HG03354 (cell line): ENCODE measurements around the gene ANO2.
"Not testable (repeated sequence)": the region's sequence is repeated elsewhere in the genome, so short reads cannot be mapped to it uniquely, and the experiment has no call there.

ENCODE experiments used
- ATAC-seq: cut with Tn5 transposase; IDR thresholded peaks from one replicate; pipeline ENCODE4 v1.9.1; 2021; ENCODE audit warnings: mild to moderate bottlenecking; ENCODE audit not compliant: unreplicated experiment, poor library complexity, severe bottlenecking

ANO2 gene

DNA sequence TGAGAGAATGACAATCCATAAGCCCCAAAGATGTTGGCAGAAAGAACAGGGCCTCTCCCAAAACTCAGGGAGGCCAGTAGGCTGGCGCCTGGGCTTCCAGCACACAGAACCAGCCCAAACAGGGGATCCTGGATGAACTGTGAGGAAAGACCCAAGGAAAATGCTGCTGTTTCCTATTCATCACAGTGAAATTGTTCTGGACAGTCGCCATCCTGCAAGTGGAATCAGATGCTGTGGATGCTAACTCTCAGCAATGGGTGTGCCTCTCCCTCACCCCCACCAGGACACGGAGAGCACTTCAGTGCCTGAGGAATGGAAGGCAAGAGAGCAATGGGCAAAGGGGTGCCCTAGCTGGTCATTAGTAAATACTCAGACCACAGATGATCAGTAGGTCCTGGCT is 80.8 kb downstream of the ANO2 start:
- ATAC-seq = no peak

DNA sequence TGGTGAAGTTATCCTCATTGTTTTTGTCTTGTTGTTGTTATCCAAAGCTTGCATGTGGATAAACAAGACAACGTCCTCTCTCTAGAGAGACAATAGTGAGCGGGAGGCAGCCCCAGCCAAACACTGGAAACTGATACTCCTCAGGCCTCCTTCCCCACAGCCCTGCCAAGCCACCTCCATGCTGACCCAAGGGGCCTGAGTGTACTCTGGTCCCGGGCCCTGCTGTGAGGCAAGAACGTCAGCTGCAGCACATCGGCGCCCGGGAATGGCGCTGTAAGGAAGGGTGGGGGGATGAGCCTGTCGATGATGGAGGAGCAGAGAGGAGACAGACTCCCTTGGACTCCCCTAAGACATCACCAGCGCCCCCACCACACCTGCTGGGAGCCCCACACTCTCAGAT is 83.6 kb downstream of the ANO2 start:
- ATAC-seq = no peak

DNA sequence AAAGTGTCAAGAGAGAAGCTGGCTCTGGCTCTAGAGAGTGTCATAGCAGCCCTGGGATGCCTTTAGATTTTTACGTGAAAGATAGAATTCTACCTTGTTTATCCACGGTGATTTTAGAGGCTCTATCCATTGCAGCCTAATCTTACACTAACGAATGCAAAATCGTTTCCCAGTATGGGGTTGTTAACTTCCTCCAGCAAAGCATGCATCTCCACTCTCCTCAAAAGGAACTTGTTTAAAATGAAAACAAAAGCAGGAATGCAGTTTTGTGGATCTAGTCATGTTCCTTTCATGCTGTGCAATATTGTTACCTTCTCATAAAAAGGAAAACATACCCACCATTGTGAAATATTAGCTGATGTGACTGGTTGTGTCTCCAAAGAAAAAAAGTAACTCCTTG is 88.4 kb downstream of the ANO2 start:
- no peak for ATAC-seq

DNA sequence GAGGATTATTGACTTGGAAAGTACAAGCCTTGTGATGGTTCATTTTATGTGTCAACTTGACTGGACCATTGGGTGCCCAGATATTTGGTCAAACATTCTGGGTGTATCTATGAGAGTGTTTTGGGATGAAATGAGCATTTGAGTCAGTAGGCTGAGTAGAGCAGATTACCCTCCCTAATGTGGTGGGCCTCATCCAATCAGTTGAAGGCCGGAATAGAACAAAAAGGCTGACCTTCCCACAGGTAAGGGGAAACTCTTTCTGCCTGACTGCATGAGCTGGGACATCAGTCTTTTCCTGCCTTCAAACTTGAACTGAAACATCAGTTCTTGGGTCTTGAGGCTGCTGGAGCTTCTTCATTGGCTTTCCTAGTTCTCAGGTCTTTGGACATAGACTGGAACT is 98.1 kb downstream of the ANO2 start:
- ATAC-seq = no peak

DNA sequence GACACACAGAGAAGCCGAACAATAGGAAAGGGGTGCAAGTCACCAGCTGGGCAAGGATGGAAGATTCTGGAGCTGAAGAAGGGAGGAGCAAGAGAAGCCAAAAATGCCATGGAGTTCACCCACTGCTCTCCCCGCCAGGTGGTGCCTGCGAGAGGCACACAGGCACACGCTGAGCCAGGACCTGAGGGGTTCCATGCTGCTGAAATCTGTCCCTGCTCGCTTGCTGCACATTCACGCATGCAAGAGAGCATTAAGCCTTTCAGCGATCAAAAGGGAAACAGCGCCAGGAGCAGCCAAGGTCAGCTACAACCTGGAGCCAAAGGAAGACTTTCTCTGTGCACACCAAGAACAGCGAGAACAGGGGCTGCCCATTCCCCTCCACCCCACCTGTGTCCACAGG is 104.1 kb downstream of the ANO2 start:
- ATAC-seq = no peak

DNA sequence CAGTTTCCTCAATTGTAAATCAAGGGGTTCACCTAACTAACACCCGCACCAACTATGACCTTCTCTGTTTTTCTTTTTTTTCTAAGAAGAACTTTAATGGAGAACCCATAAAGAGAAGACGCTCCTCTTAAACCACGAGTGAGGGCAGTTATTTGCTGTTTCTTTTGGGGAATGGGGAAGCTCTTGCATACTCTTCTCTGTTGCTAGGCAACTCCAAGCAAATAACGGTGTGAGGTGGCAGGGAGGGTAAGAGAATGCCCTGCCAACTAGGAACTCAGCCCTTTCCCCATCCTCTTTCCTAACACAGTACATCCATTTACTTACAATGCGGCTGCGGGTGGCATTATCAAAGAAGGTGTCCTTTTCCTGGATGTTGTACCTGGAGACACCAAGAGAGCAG is 114.9 kb downstream of the ANO2 start:
- ATAC-seq = no peak

DNA sequence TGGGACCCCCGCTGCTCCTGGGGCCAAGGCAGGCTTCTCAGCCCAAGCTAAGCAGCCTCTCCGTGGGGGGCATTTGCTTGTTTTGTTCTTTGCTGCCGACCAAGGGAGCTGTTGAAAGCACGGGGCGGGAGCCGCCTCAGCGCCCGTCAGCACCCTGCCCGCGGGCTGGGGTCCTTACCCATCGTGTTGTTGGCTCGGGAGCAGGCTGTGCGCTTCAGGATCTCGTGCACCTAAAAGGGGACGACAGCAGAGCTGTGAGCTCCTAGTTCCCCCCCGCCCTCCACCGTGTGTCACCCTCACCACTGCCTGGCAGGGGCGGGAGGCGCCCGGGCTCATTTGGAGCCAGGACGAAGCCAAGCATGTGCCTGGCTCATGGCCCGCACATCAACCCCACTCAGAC is 117.5 kb downstream of the ANO2 start:
- ATAC-seq = no peak

DNA sequence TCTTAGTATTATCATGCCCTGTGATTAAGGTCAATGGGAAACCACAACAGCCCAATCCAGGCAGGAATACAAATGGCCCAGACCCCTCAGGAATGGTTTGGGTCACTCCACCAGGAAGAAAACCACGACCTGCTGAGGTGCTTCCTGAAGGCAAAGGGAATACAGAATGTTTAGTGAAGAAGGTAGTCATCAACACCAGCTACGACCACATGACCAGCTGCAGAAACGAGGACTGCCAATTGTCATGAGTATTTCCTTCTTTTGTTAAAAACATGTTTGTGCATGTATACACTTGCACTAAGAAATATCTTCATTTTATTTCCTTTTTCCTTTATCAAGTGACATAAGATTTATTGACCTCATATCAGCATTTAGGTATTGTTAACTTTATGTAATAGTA is 119.3 kb downstream of the ANO2 start:
- ATAC-seq = not testable (repeated sequence)

DNA sequence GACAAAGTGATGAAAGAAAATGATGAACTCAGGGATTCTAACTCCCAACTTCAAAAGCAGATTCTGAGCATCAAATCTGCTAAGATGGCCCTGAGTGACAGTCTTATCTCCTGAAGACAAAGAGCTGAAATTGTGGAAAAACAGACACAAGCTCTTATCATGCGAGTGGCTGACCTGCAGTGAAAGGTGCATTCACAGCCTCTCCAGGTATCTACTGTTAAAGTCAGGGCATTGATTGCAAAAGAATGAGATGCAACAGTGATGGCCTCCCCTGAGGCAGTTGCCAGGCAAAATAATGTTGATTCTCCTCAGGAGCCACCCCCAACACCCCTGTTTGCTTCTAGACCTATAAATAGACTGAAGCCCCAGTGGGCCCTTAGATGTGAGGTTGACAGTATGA is 126.2 kb downstream of the ANO2 start:
- not testable (repeated sequence) for ATAC-seq

DNA sequence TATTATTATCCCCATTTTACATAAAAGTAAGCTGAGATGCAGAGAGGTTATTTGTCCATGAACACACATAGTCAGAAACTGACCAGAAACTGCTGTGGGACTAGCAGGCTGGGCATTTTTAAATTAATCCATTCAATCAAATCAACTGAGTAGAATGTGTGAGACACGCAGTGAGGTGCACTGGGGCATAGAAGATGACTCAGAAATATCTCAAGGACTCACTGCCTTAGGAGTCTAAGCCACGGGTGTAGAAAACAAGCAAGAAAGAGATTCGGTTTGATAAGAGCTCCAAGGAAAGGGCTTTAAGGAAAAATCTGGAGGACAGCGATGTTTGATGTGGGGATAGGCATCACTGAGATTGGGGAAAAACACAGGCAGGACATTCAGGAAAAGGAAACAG is 127.8 kb downstream of the ANO2 start:
- ATAC-seq = no peak

DNA sequence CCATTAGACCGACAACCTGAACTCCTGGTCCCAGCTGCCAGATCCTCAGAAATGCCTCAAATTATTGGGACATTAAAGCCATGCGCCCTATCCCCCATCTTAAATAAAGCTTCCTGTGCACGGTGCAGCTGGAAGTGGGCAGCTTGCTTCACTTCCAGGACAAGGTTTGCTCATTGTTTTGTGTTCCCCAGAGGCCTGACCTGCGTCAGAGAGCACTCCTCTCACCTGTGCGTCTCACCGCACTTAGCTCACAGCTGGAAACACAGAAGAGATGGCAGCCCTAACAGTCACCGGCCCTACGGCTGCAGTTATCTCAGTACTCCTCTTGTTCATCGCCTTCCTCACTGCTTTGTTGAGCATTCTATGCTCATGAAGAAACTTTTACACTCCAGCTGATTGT is 135.5 kb downstream of the ANO2 start:
- ATAC-seq = no peak

DNA sequence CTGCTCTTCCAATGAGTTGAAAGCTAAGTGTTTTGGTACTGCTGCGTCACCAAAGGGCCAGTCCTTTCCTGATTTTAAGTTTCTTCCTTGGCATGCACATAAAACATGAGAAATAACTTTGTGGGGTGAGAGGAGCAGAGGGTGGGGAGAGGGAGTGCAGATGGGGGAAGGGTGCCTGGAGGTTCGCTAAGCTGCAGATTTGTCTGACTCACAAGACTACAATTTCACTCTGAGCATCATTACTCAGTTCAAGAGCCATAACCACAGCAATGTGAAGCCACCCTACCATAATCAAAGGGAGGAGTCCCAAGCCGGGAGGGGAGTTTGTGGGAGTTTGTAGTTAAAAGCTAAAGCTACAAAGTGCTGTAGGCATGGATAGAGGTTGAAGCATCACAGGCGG is 136.1 kb downstream of the ANO2 start:
- no peak for ATAC-seq

DNA sequence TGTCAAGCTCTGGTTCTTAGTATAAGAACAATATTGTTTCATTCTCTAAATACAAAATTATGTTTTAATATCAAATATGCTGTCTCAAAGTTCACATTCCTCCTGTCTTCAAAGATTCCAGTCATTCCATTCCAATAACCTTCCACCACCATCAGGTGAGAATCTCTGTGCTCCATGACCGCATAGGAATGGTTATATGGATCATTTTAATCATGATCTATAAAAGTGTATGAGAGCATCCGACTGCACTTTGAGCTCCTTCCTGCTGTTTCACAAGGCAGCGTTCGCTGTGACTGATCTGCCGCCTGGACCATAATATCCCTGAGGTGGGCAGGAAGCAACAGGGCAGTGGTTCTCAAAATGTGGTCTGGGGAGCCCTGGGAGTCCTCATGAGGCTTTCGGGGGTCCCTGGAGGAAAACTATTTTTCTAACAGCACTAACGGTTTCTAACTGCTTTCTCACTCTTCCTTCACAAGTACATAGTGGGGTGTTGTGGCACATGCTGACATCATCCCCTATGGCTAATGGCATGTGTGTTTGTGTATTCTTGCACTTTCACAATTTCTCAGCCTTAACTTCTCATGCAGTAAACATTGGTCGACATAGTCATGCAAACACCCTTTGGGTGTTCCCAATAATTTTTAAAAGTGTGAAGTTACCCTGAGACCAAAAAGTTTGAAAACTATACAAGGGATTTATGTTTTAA is 137.4 kb downstream of the ANO2 start:
- no peak for ATAC-seq

DNA sequence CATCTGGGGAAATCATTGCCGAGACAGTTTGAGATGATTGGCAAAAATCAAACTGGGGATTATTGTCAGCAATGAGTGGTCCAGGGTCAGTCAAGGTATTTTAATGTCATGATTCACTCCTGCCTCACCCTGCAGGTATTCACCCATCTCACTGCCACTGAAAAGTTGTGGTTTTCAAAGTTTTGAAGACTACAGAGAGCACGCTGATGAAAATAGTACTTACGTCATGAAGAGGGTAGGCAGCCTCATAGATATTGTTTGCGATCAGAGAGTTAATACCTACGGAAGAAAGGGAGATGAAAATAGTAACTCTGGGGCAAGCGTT is 138.0 kb downstream of the ANO2 start:
- ATAC-seq = no peak

DNA sequence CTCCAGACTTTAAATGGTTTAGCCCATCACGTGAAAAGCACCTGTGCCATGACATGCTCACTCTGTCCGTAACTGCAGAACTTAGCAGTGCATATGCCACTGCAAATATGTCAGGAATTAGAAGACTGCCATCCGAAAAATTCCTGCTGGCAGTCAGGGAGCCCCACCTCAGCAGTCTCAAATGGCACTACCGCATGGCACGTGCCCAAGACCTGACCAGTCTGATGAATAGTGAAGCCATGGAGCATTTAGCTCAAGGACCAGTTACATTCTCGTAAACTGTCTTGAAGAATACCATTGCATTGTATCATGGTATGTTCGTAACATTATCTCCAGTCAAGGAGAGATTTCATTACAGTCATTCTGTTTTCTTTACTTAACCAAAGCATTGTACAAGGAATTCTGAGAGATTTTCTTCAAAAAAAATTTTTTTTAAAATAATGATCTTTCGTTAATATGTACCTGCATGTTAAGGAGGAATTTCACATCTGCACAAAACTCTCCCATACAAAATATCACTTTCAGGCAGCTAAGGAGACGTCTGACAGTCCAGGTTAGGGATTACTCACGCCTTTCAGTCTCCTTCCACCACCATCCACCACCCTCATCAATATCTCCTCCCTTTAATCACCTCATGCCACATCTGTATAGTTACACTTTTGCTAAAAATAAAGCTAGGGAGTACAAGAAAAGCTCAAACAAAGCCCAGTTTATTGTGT is 138.5 kb downstream of the ANO2 start:
- ATAC-seq = no peak

DNA sequence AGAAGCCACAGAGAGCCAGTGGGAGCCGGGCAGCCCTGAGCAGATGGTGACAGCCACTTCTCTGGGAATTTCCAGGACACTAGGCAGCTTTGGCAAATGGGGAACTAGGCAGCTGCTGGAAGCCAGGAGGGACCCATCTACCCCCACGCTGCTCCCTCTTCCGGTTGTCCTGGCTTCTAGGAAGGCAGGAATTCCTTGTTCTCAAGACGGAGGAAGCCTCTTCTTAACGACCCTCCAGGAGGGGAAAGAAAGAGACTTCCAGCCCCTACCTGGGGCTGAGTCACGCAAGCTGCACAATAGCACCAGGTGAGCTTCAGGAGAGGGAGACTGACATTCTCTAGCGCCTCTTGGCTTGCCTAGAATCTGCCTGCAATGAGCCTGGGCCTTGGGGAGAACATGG is 141.5 kb downstream of the ANO2 start:
- ATAC-seq = no peak

DNA sequence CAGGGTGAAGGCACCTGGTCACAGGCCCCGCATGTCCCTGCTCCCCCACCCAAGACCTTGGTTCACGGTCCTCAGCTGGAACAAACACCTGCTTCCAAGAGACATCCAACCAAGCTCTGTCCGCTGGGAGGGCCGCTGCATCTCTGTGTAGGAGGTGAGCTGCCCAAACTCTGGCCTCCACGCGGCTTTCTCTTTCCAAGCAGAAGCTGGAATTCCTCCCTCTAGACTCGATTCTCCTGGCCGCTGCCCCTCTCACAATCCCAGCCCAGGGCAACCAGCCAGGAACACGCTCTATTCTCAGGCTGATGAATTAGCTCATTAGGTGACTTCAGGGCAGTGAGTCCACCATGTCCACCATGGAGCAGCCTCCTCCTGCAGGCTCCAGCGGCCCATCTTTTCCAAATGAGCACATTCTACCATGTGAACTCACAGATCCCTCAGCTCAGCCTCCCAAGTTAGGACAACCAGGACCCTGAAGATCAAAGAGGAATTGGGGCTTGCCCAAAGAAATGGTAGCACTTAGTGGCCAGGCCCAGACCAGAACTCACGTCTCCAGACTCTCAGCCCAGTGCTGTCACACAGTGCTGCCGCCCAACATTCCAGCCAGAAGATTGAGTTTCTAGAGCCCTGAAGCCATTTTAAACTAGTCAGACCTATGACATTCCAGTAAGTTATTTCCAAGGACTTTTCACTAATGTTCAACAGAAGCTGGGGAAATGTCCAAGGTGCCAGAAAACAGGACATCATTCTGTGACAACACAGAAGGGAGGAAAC is 146.6 kb downstream of the ANO2 start:
- ATAC-seq = no peak

DNA sequence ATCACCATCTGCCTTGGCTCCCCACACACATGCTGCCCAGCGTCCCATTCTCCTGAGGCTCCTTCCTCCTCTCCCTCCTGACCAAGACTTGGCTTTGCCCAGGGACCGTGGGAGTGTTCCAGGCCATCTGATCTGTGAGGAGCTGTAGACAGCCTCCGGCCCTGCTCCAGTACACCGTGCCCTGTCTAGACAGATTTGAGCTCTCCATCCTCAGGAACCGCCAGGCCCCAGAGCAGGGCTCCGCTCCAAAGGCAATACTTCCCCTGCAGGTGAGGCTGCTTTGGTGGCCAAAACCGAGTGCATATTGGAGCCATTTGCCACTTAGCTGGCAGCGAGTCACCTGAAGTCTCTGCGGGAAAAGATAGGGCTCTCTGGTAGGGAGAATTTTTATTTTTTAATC is 147.4 kb downstream of the ANO2 start:
- ATAC-seq = no peak

DNA sequence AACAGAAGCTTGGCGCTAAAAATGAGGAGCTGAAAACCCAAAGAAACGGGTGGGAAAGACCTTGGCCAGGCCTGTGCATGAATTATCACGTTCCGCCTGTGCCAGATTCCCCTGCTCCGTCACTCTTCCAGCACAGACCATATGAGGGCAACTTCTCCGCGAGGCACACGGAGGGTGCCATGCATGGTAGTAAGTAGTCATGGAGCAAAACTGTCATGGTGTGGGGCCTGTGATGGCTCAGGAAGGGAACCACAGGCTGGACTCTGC is 148.2 kb downstream of the ANO2 start:
- no peak for ATAC-seq

DNA sequence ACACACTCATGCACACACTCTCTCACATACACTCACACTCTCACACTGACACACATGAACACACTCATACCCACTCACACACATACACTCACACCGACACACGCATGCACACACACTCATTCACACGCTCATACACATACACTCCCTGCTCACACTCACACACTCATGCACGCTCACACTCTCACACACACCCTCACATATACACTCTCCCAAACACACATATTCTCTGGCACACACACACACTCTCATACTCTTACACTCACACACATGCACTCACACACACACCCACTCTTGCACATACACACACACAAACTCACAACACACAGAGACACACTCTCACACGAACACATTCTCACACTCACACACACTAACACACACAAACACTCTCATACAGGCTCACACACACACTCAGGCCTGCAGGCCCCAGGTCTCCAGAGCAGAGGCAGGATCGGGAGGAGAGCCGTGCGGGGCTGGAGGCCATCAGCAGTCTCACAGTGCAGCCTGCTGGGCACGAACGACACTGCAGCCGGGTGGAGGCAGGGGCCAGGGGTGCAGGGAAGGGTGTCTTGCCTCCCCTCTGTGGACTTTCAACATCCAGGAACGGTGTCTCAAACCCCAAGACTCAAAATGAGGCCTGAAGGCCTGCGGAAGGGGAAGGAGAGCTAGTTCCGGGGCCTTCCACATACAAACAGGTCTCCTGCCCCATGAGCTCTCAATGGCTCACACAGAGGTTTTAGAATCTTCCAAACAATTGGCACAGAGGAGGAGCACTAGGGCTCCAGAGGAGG is 148.7 kb downstream of the ANO2 start:
- no peak for ATAC-seq

DNA sequence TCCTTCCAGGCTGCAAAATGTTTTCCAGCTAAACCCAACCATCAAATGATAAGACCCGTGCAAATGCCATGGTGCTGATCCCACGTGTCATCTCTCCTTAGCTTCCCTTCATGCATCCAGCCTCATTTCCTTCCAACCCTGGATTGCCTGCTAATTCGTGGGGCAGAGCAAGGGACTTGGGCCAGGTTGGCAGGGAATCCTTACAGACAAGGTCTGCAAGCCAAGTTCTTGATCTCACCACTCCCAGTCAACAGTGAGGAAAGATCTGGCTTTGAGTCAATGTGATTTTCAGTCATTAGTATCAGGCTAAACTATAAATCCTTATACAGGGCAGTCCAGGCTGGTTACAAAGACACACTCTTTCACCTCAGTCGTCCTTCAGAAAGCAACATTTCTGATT is 150.9 kb downstream of the ANO2 start:
- no peak for ATAC-seq
